ENCODE data around the gene ZBTB45. TPM values are rescaled to one million over a fixed set of nuclear protein-coding genes. Genes with fewer than 3 reads are reported as not detected.

ZBTB45 gene
- total RNA-seq, 1 experiment from 2014 or later: 19.7 TPM

DNA sequence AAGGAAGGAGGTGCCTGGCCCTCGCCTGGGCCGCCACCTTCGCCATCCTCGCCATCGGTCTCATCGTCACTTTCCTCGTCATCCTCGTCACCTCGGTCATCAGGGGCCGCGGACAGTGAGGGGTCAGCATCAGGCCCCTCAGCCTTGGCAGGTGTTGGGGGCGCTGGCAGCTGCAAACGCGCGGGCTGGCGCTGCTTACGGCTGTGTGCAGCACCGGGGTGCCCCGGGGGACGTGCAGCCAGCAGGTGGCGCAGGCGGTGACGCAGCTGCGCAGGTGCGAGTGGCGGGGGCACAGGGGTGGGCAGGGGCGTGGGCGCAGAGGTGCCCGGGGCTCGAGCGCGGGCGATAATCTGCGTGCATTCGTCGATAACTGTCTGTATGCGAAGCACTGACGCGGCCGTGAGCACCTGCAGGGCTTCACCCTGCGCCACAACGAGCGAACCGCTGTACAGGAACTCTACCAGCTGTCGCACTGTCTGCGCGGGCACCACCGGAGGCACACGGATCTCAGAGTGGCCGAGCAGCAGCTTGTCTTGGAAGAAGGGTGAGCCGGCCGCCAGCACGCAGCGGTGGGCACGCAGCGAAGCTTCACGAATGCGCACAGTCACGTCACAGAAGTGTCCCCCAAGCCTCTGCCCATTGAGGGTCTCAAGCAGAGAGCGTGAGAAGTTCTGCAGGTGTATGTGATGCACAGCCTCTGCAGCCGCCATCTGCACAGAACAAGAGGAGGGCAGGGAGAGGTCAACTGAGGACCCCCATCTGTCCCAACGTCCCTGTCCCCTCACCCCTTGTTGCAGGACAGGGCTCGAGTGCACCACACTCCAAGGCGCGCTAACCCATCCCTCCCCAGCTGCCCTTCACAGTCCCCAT lies 2.4 kb downstream of the ZBTB45 start:
- no peak overlapping the region for H3K4me3 Mint-ChIP-seq

DNA sequence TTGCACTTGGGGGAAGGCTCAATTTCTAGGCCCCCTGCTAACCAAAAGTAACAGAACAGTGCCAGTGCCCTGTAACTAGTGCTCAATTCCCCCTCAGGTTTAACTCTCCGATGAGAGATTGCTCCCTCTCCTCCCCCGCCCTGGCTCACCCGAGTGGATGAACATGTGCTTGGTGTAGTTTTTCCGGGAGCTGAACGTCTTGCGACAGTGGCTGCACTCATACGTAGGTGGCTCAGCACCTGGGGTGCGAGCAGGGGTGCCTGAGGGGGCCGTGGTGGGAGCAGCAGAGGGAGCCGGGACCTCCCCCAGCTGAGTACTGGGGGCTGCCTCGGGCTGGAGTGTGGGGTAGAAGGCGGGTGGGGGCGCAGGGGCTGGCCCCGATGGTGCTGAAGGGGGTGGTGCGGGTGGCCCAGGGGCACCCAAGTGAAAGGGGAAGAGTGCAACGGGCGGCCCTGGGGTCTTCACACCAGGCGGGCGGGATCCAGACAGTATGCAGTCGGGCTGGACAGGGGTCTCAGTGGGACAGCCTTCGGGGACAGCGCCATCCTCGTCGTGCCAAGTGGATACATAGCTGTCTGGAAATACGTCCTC lies 3.3 kb downstream of the ZBTB45 start:
- H3K36me3 Mint-ChIP-seq: peaks cover 5% of the 10 kb centered on the region
- CTCF ChIA-PET: interaction anchor here (1.1 to 6.5 kb wide), 5 partner anchors 22 to 65 kb away, joined by 3 to 60 read pairs (median 20); partner anchors contain the start of gene TRIM28
- peaks cover 5% of the 10 kb centered on the region for H3K27me3 Mint-ChIP-seq (ENCODE audit: low read depth)
- no peaks in the 10 kb centered on the region for H3K9me3 Mint-ChIP-seq
- peaks cover 40% of the 10 kb centered on the region for H3K4me1 Mint-ChIP-seq
- peak overlapping the region; percentile 75; the same call in 1 of the 2 replicates for H3K4me3 Mint-ChIP-seq
- TF ChIP-seq GTF2I (CRISPR knock-in tag; conservative IDR thresholded peaks at IDR 0.05) (no peak), GABPB1 (CRISPR knock-in tag; IDR thresholded peaks at IDR 0.05) (no peak), ZNF219 (CRISPR knock-in tag; IDR thresholded peaks at IDR 0.05; ENCODE audit: borderline replicate concordance) (no peak), ZNF263 (CRISPR knock-in tag; IDR thresholded peaks at IDR 0.05; ENCODE audit: low read depth) (no peak), HMGA2 (CRISPR knock-in tag; IDR thresholded peaks at IDR 0.05) (no peak), TCF7 (CRISPR knock-in tag; IDR thresholded peaks at IDR 0.05; ENCODE audit: low read depth) (no peak), ZBTB21 (CRISPR knock-in tag; IDR thresholded peaks at IDR 0.05; ENCODE audit: borderline replicate concordance) (no peak)
- DNase-seq (ENCODE audit: low spot score) (no peak), ATAC-seq (no peak)
- POLR2A ChIA-PET: no interaction called here
- H3K27ac Mint-ChIP-seq: no peak overlapping the region

More for the DNA sequence above, 2.4 kb downstream of the ZBTB45 start:
- ChIA-PET POLR2A (no interaction called here), CTCF (interaction anchor here (1.1 to 6.5 kb wide), 5 partner anchors 21 to 64 kb away, joined by 3 to 60 read pairs (median 20); partner anchors contain the start of gene TRIM28)
- TF ChIP-seq TCF7 (CRISPR knock-in tag; IDR thresholded peaks at IDR 0.05; ENCODE audit: low read depth): 0 out of 2 replicates have a peak, but pooled peaks have one; percentile 23
- no peak for TF ChIP-seq NR1H2 (CRISPR knock-in tag; IDR thresholded peaks at IDR 0.05)
- Mint-ChIP-seq H3K4me1 (peaks cover 45% of the 10 kb centered on the region), H3K27me3 (ENCODE audit: low read depth) (peaks cover 3% of the 10 kb centered on the region), H3K36me3 (peaks cover 5% of the 10 kb centered on the region), H3K9me3 (no peaks in the 10 kb centered on the region), H3K27ac (no peak overlapping the region)
- ATAC-seq (no peak), DNase-seq (ENCODE audit: low spot score) (peak; percentile 42)

DNA sequence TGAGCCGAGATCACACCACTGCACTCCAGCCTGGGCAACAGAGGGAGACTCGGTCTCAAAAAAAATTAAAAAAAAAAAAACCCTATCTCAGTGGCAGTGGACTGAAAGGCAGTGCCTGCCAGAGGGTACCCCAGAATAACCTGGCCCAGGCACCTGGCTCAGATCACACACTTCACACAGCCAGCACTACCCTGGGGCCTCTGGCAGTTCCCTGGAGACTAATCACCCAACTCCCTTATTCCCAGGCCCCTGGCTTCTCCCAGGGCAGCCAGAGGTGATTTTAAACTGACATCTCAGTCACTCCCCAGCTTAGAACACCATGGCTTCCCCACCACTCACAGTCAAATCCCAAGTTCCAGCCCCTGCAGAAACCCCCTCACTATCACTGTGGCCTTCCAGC lies 4.4 kb downstream of the ZBTB45 start:
- peaks cover 5% of the 10 kb centered on the region for H3K36me3 Mint-ChIP-seq
- TF ChIP-seq, protein P1, sequence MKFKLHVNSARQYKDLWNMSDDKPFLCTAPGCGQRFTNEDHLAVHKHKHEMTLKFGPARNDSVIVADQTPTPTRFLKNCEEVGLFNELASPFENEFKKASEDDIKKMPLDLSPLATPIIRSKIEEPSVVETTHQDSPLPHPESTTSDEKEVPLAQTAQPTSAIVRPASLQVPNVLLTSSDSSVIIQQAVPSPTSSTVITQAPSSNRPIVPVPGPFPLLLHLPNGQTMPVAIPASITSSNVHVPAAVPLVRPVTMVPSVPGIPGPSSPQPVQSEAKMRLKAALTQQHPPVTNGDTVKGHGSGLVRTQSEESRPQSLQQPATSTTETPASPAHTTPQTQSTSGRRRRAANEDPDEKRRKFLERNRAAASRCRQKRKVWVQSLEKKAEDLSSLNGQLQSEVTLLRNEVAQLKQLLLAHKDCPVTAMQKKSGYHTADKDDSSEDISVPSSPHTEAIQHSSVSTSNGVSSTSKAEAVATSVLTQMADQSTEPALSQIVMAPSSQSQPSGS (CRISPR knock-in tag; IDR thresholded peaks at IDR 0.05; ENCODE audit: borderline replicate concordance, low read depth): no peak
- TF ChIP-seq, protein P2, sequence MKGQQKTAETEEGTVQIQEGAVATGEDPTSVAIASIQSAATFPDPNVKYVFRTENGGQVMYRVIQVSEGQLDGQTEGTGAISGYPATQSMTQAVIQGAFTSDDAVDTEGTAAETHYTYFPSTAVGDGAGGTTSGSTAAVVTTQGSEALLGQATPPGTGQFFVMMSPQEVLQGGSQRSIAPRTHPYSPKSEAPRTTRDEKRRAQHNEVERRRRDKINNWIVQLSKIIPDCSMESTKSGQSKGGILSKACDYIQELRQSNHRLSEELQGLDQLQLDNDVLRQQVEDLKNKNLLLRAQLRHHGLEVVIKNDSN (CRISPR knock-in tag; IDR thresholded peaks at IDR 0.05): no peak
- TF ChIP-seq NFYB (CRISPR knock-in tag; conservative IDR thresholded peaks at IDR 0.05; ENCODE audit: low read depth): no peak
- TF ChIP-seq GABPB1 (CRISPR knock-in tag; IDR thresholded peaks at IDR 0.05): no peak
- no peak for TF ChIP-seq ZNF121 (CRISPR knock-in tag; IDR thresholded peaks at IDR 0.05)
- no peak for TF ChIP-seq SMAD3 (CRISPR knock-in tag; IDR thresholded peaks at IDR 0.05; ENCODE audit: borderline replicate concordance)
- no peak for TF ChIP-seq ZNF138 (CRISPR knock-in tag; conservative IDR thresholded peaks at IDR 0.05)
- no peak for TF ChIP-seq HMGXB4 (CRISPR knock-in tag; IDR thresholded peaks at IDR 0.05)
- TF ChIP-seq ZNF317 (CRISPR knock-in tag; IDR thresholded peaks at IDR 0.05; ENCODE audit: borderline replicate concordance, low read depth): no peak
- TF ChIP-seq PREB (CRISPR knock-in tag; IDR thresholded peaks at IDR 0.05; ENCODE audit: borderline replicate concordance): no peak
- TF ChIP-seq PRRX2 (CRISPR knock-in tag; IDR thresholded peaks at IDR 0.05): no peak
- no peak for TF ChIP-seq NR3C1 (CRISPR knock-in tag; conservative IDR thresholded peaks at IDR 0.05; ENCODE audit: low read depth)
- no peak for TF ChIP-seq ZNF512 (CRISPR knock-in tag; IDR thresholded peaks at IDR 0.05; ENCODE audit: borderline replicate concordance)
- TF ChIP-seq CTCF (IDR thresholded peaks at IDR 0.05): no peak
- ChIA-PET CTCF (interaction anchor here (1.9 to 6.5 kb wide), 3 partner anchors 30 to 168 kb away, joined by 7 to 60 read pairs (median 33); partner anchors contain the start of gene TRIM28), POLR2A (no interaction called here)
- DNase-seq (ENCODE audit: low spot score) (no peak), ATAC-seq (no peak)
- peak overlapping the region; percentile 75 for H3K4me3 Mint-ChIP-seq
- H3K27me3 Mint-ChIP-seq (ENCODE audit: low read depth): peaks cover 6% of the 10 kb centered on the region
- peaks cover 34% of the 10 kb centered on the region for H3K4me1 Mint-ChIP-seq
- H3K27ac Mint-ChIP-seq: peak overlapping the region; percentile 65
- no peaks in the 10 kb centered on the region for H3K9me3 Mint-ChIP-seq

Measured in WTC11 (cell line).